Femur (tissue), 1 donor: Measurements from ENCODE around the gene EIF3M.
"Not testable (repeated sequence)": the region's sequence is repeated elsewhere in the genome, so short reads cannot be mapped to it uniquely, and the experiment has no call there.

ENCODE experiments used
- DNase-seq: peaks from one replicate; pipeline ENCODE4 v3.0.0-alpha.2; 2017

Gene EIF3M

GRCh38 chr11:32583459-32584271, at the start of gene EIF3M:
TSS of gene EIF3M (plus strand) at chr11:32583831. CDS start at chr11:32583888, 57 bp downstream.
- peak; percentile 98 for DNase-seq

GRCh38 chr11:32538804-32539203, 44.8 kb upstream of the EIF3M start:
- DNase-seq = no peak

- DNase-seq = no peak
Measured at GRCh38 chr11:32549611-32550187, 33.9 kb upstream of the EIF3M start.

- no peak for DNase-seq
Measured at GRCh38 chr11:32550207-32550606, 33.4 kb upstream of the EIF3M start.

- no peak for DNase-seq
Measured at GRCh38 chr11:32555091-32555490, 28.5 kb upstream of the EIF3M start.

- DNase-seq = no peak
Measured at GRCh38 chr11:32555895-32556294, 27.7 kb upstream of the EIF3M start.

GRCh38 chr11:32561835-32562234, 21.8 kb upstream of the EIF3M start:
- no peak for DNase-seq

GRCh38 chr11:32562839-32563599, 20.6 kb upstream of the EIF3M start:
- no peak for DNase-seq

GRCh38 chr11:32563600-32563959, 20.1 kb upstream of the EIF3M start:
- DNase-seq = no peak

GRCh38 chr11:32566517-32566916, 17.1 kb upstream of the EIF3M start:
- DNase-seq = no peak

GRCh38 chr11:32567154-32567553, 16.5 kb upstream of the EIF3M start:
- DNase-seq = no peak

GRCh38 chr11:32569313-32569881, 14.2 kb upstream of the EIF3M start:
- no peak for DNase-seq

- DNase-seq = no peak
Measured at GRCh38 chr11:32571039-32571438, 12.6 kb upstream of the EIF3M start.

- no peak for DNase-seq
Measured at GRCh38 chr11:32573228-32573627, 10.4 kb upstream of the EIF3M start.

GRCh38 chr11:32574421-32574820, 9.2 kb upstream of the EIF3M start:
- no peak for DNase-seq

- no peak for DNase-seq
Measured at GRCh38 chr11:32575070-32575469, 8.6 kb upstream of the EIF3M start.

GRCh38 chr11:32576456-32576855, 7.2 kb upstream of the EIF3M start:
- DNase-seq = no peak

- DNase-seq = no peak
Measured at GRCh38 chr11:32580967-32581366, 2.7 kb upstream of the EIF3M start.

GRCh38 chr11:32581556-32581955, 2.1 kb upstream of the EIF3M start:
- DNase-seq = no peak

GRCh38 chr11:32584921-32585320, 1.3 kb downstream of the EIF3M start:
- no peak for DNase-seq

- DNase-seq = no peak
Measured at GRCh38 chr11:32586576-32587190, 3.1 kb downstream of the EIF3M start.

- no peak for DNase-seq
Measured at GRCh38 chr11:32594272-32594671, 10.6 kb downstream of the EIF3M start.

GRCh38 chr11:32596114-32596513, 12.5 kb downstream of the EIF3M start:
- not testable (repeated sequence) for DNase-seq
